HepG2 (cell line): ENCODE data around the gene TRPM1. TPM values are rescaled to one million over a fixed set of nuclear protein-coding genes. Genes with fewer than 3 reads are reported as not detected.

ENCODE experiments used
- ATAC-seq: fragments of 200-7000 bp; cut with Tn5 transposase; 3 replicates; pipeline ENCODE4 v1.9.1; 2020; ENCODE audit warnings: mild to moderate bottlenecking, moderate library complexity
- BruUV-seq: library from RNA; stranded (reverse); fragments of 400-500 nt; replicated peaks from 2 replicates; lab custom pipeline; 2021; lab: Mats Ljungman, UMichigan
- CTCF ChIA-PET: fragments of 300-600 bp; formaldehyde crosslinking; extraction: SDS; loops from one replicate; lab custom pipeline; 2021; ENCODE audit warnings: low total read pairs, inconsistent platforms, low intra/inter-chr PET ratio; lab: Yijun Ruan, JAX
- POLR2A ChIA-PET: fragments of 350-600 bp; sonication (Branson Sonifier 250); formaldehyde crosslinking; loops from one replicate; lab custom pipeline; 2020; ENCODE audit warnings: antibody characterized with exemption, inconsistent platforms; lab: Yijun Ruan, JAX
- DNase-seq: peaks from one replicate; pipeline ENCODE4 v3.0.0-alpha.2; 2015; ENCODE audit warnings: low spot score
- FAIRE-seq: peaks from 3 replicates; lab custom pipeline; 2011; peaks lifted over from hg19 to GRCh38; lab: Jason Lieb, UNC
- H2AFZ ChIP-seq: one replicate; pipeline ENCODE4 v1.6.1; 2011; ENCODE audit warnings: low read length, inconsistent platforms
- H3K27ac ChIP-seq: fragments of 300-600 bp; 3 replicates; pipeline ENCODE4 v1.8.0; 2011; ENCODE audit warnings: mixed run types, mild to moderate bottlenecking, mixed read lengths, low read length, inconsistent platforms; ENCODE audit not compliant: insufficient read depth; ENCODE audit errors: extremely low read length
- H3K27me3 ChIP-seq, 2 experiments: fragments of 200-600 bp in 1 of 2; 2 replicates in 1 of 2; 3 replicates in 1 of 2; pipeline versions ENCODE4 v1.6.0 to v1.8.0; 2011; ENCODE audit warnings: low read length in 2 of 2, mild to moderate bottlenecking in 2 of 2, moderate library complexity in 2 of 2, inconsistent platforms in 1 of 2; ENCODE audit not compliant: insufficient read depth in 2 of 2, control insufficient read depth in 1 of 2
- H3K36me3 ChIP-seq, 2 experiments: fragments of 200-600 bp in 1 of 2; replicated peaks in 1 of 2; 2 replicates in 1 of 2; 3 replicates in 1 of 2; pipeline versions ENCODE4 v1.5.1 to v1.8.0; 2011; ENCODE audit warnings: low read length in 2 of 2, inconsistent platforms in 1 of 2; ENCODE audit not compliant: insufficient read depth in 2 of 2, control insufficient read depth in 1 of 2
- H3K4me1 ChIP-seq: 2 replicates; pipeline ENCODE4 v1.5.1; 2012; ENCODE audit warnings: low read length, inconsistent platforms; ENCODE audit not compliant: insufficient read depth
- H3K4me2 ChIP-seq: 2 replicates; pipeline ENCODE4 v1.6.0; 2011; ENCODE audit warnings: low read depth, low read length, inconsistent platforms
- H3K4me3 ChIP-seq, 3 experiments: fragments of 200-600 bp in 1 of 3; sonication (generic), shearing (Covaris generic) in 1 of 3; replicated peaks in 1 of 3; 2 replicates each; pipeline ENCODE4 v1.5.1; 2011 to 2016; ENCODE audit warnings: low read length in 3 of 3, inconsistent platforms in 2 of 3, low read depth in 2 of 3, mild to moderate bottlenecking in 2 of 3, control low read depth in 1 of 3, mixed read lengths in 1 of 3; ENCODE audit not compliant: insufficient read depth in 1 of 3
- H3K79me2 ChIP-seq: one replicate; pipeline ENCODE4 v1.6.1; 2011; ENCODE audit warnings: low read length, inconsistent platforms; ENCODE audit not compliant: insufficient read depth
- H3K9ac ChIP-seq: 2 replicates; pipeline ENCODE4 v1.6.0; 2011; ENCODE audit warnings: mild to moderate bottlenecking, low read depth, low read length, inconsistent platforms; ENCODE audit not compliant: insufficient read depth
- H3K9me3 ChIP-seq: 2 replicates; pipeline ENCODE4 v1.5.1; 2012; ENCODE audit warnings: mild to moderate bottlenecking, low read length
- H4K20me1 ChIP-seq: 2 replicates; pipeline ENCODE4 v1.6.0; 2011; ENCODE audit warnings: inconsistent platforms, mild to moderate bottlenecking, low read length, moderate library complexity; ENCODE audit not compliant: insufficient read depth
- FOXK1 ChIP-seq: sonication (generic); formaldehyde crosslinking; IDR thresholded peaks from 2 replicates; pipeline ENCODE4 v1.4.0; 2020; ENCODE audit warnings: low read depth, missing genetic modification reagents, borderline replicate concordance
- HMG20A ChIP-seq: IDR thresholded peaks from 2 replicates; pipeline ENCODE4 v1.6.1; 2016; ENCODE audit warnings: borderline replicate concordance
- KLF13 ChIP-seq: sonication (generic); formaldehyde crosslinking; IDR thresholded peaks from 2 replicates; pipeline ENCODE4 v1.4.0; 2020; ENCODE audit warnings: mild to moderate bottlenecking, missing genetic modification reagents
- TBL1XR1 ChIP-seq: fragments of 150-350 bp; IDR thresholded peaks from 2 replicates; pipeline ENCODE4 v1.6.1; 2014; ENCODE audit warnings: borderline replicate concordance, low read length; ENCODE audit not compliant: partially characterized antibody
- TEAD2 ChIP-seq: sonication (generic); formaldehyde crosslinking; IDR thresholded peaks from 2 replicates; pipeline ENCODE4 v1.9.0; 2021; ENCODE audit warnings: missing genetic modification reagents
- ZKSCAN8 ChIP-seq: IDR thresholded peaks from 2 replicates; pipeline ENCODE4 v1.6.1; 2016; ENCODE audit warnings: borderline replicate concordance, missing genetic modification reagents, missing compliant biosample characterization
- ZNF251 ChIP-seq: sonication (generic); formaldehyde crosslinking; IDR thresholded peaks from 2 replicates; pipeline ENCODE4 v1.9.0; 2021; ENCODE audit warnings: mild to moderate bottlenecking, missing genetic modification reagents
- ZNF333 ChIP-seq: sonication (generic); formaldehyde crosslinking; IDR thresholded peaks from 2 replicates; pipeline ENCODE4 v1.4.0; 2020; ENCODE audit warnings: mild to moderate bottlenecking, missing genetic modification reagents, borderline replicate concordance
- ZNF501 ChIP-seq: sonication (generic); formaldehyde crosslinking; IDR thresholded peaks from 2 replicates; pipeline ENCODE4 v1.5.1; 2020; ENCODE audit warnings: mild to moderate bottlenecking, moderate library complexity, missing genetic modification reagents
- ZNF556 ChIP-seq: sonication (generic); formaldehyde crosslinking; IDR thresholded peaks from 2 replicates; pipeline ENCODE4 v1.4.0; 2020; ENCODE audit warnings: mild to moderate bottlenecking, missing genetic modification reagents, borderline replicate concordance
- ZNF737 ChIP-seq: sonication (generic); formaldehyde crosslinking; IDR thresholded peaks from 2 replicates; pipeline ENCODE4 v1.5.0; 2020; ENCODE audit warnings: missing genetic modification reagents, mild to moderate bottlenecking, borderline replicate concordance
- ZSCAN25 ChIP-seq: sonication (generic); formaldehyde crosslinking; IDR thresholded peaks from 2 replicates; pipeline ENCODE4 v1.8.0; 2022; ENCODE audit warnings: mild to moderate bottlenecking, missing genetic modification reagents
- WGBS: methylation state at CpG from one replicate; pipeline ENCODE4 v1.1.6; 2017; ENCODE audit warnings: low lambda C conversion rate; 5-methylcytosine and 5-hydroxymethylcytosine counted together
- in situ Hi-C: cut with HindIII; loops from 2 replicates; pipeline ENCODE4 v1.10.0; 2017; ENCODE audit warnings: low pct_unique_long_range_greater_than_20kb; ENCODE audit not compliant: extremely low pct_ligation_motif_present
- intact Hi-C: fragments of 100-400 bp; cut with micrococcal nuclease; formaldehyde crosslinking; loops from one replicate; pipeline ENCODE4 v1.10.0; 2022; ENCODE audit not compliant: unreplicated experiment
- polyA plus RNA-seq, 8 experiments: library from polyadenylated mRNA; depleted of rRNA in 3 of 8; stranded (reverse) in 7 of 8; unstranded in 1 of 8; fragments of >200 nt; fragmentation: Illumina TruSeq in 4 of 8; extraction: Trizol in 4 of 8; gene quantifications; 2 replicates each; pipeline versions ENCODE4 v1.2.1 to v1.2.3, GENCODE V29; 2011 to 2016; ENCODE audit warnings: low read depth in 4 of 8, missing spikeins in 1 of 8, mixed read lengths in 1 of 8; ENCODE audit not compliant: insufficient read depth in 1 of 8
- total RNA-seq, 5 experiments: library from RNA; depleted of rRNA; stranded (reverse); fragments of >200 nt; fragmentation: Illumina TruSeq; extraction: Trizol; gene quantifications; 2 replicates each; pipeline ENCODE4 v1.2.3, GENCODE V29; 2016; ENCODE audit warnings: low read depth in 1 of 5
- TF ChIP-seq, protein P1 (sequence below): sonication (generic); formaldehyde crosslinking; IDR thresholded peaks from 2 replicates; pipeline ENCODE4 v1.4.0; 2020; ENCODE audit warnings: missing genetic modification reagents
- TF ChIP-seq, protein P2 (sequence below): sonication (generic); formaldehyde crosslinking; IDR thresholded peaks from 2 replicates; pipeline ENCODE4 v1.4.0; 2020; ENCODE audit warnings: missing genetic modification reagents
- TF ChIP-seq, protein P3 (sequence below): sonication (generic); formaldehyde crosslinking; IDR thresholded peaks from 2 replicates; pipeline ENCODE4 v1.5.0; 2020; ENCODE audit warnings: mild to moderate bottlenecking, missing genetic modification reagents

TRPM1 gene
- total and polyA plus RNA-seq, 2 of the 13 experiments (the other 11 are each of a cell fraction or from before 2014, with no cell fraction given), result not detected

DNA sequence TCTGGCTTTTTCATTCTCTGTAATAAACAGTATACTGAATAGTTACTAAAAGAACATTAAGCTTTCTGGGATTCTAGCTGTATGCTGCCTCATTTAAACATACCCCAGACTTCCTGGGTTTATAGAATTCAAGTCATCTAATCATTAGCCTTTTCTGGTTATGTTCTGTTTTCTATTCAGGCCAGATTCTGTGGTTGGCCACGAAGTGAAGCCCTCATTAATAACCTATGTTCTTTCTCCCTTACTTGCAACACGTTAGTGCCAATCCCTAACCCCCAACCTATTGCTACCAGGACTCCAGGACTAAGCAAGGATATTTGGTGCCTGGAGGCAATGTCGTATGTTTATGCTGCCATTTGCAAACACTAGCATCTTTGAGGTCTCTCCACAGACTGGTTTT, 81.5 kb downstream of the TRPM1 start:
- no peak overlapping the region for H3K4me3 ChIP-seq
- ATAC-seq, result no peak
- CTCF ChIA-PET, result no interaction called here
- no TSS peak for BruUV-seq
- H3K9ac ChIP-seq, result no peak overlapping the region
- H3K27me3 ChIP-seq, result no peaks in the 10 kb centered on the region
- H3K27ac ChIP-seq, result no peak overlapping the region
- in situ Hi-C loops (no loop called here), intact Hi-C loops (no loop called here)
- peaks cover 20% of the 10 kb centered on the region for H3K4me1 ChIP-seq
- no peaks in the 10 kb centered on the region for H3K79me2 ChIP-seq
- H3K9me3 ChIP-seq, result no peaks in the 10 kb centered on the region
- 32% methylated on average over 3 of the region's 3 CpGs for WGBS
- H3K4me2 ChIP-seq, result no peak overlapping the region
- H3K36me3 ChIP-seq, result no peaks in the 10 kb centered on the region
- no peak for DNase-seq
- POLR2A ChIA-PET, result no interaction called here
- H4K20me1 ChIP-seq, result no peaks in the 10 kb centered on the region
- TF ChIP-seq, protein P1, sequence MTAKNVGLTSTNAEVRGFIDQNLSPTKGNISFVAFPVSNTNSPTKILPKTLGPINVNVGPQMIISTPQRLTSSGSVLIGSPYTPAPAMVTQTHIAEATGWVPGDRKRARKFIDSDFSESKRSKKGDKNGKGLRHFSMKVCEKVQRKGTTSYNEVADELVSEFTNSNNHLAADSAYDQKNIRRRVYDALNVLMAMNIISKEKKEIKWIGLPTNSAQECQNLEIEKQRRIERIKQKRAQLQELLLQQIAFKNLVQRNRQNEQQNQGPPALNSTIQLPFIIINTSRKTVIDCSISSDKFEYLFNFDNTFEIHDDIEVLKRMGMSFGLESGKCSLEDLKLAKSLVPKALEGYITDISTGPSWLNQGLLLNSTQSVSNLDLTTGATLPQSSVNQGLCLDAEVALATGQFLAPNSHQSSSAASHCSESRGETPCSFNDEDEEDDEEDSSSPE (CRISPR knock-in tag), result no peak
- TF ChIP-seq, protein P2, sequence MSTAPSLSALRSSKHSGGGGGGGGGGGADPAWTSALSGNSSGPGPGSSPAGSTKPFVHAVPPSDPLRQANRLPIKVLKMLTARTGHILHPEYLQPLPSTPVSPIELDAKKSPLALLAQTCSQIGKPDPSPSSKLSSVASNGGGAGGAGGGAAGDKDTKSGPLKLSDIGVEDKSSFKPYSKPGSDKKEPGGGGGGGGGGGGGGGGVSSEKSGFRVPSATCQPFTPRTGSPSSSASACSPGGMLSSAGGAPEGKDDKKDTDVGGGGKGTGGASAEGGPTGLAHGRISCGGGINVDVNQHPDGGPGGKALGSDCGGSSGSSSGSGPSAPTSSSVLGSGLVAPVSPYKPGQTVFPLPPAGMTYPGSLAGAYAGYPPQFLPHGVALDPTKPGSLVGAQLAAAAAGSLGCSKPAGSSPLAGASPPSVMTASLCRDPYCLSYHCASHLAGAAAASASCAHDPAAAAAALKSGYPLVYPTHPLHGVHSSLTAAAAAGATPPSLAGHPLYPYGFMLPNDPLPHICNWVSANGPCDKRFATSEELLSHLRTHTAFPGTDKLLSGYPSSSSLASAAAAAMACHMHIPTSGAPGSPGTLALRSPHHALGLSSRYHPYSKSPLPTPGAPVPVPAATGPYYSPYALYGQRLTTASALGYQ (CRISPR knock-in tag), result no peak
- TF ChIP-seq HMG20A (CRISPR knock-in tag) (no peak), ZNF333 (CRISPR knock-in tag) (no peak), ZNF251 (no peak), ZNF501 (CRISPR knock-in tag) (no peak), ZNF556 (no peak), ZNF737 (CRISPR knock-in tag) (no peak), TBL1XR1 (no peak), FOXK1 (CRISPR knock-in tag) (no peak), KLF13 (CRISPR knock-in tag) (no peak), ZSCAN25 (CRISPR knock-in tag) (no peak), TEAD2 (CRISPR knock-in tag) (no peak), ZKSCAN8 (no peak)
- TF ChIP-seq, protein P3, sequence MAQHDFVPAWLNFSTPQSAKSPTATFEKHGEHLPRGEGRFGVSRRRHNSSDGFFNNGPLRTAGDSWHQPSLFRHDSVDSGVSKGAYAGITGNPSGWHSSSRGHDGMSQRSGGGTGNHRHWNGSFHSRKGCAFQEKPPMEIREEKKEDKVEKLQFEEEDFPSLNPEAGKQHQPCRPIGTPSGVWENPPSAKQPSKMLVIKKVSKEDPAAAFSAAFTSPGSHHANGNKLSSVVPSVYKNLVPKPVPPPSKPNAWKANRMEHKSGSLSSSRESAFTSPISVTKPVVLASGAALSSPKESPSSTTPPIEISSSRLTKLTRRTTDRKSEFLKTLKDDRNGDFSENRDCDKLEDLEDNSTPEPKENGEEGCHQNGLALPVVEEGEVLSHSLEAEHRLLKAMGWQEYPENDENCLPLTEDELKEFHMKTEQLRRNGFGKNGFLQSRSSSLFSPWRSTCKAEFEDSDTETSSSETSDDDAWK, result no peak
- FAIRE-seq, result no peak
- H2AFZ ChIP-seq, result no peak overlapping the region
